Suprapubic skin (tissue), 3 donors: ENCODE measurements around the gene SH3GL1.

ENCODE experiments used
- POLR2AphosphoS5 ChIP-seq, 3 donors: sonication (generic); formaldehyde crosslinking; IDR thresholded peaks; one replicate each; pipeline ENCODE4 v1.6.1; 2017; ENCODE audit warnings: antibody characterized with exemption in 3 of 3
- TF ChIP-seq, protein P1 (sequence below), 2 donors: fragments of 200-600 bp in 1 of 2; fragments of 450-650 bp in 1 of 2; sonication (generic) in 1 of 2; IDR thresholded peaks; one replicate each; pipeline ENCODE4 v1.5.1; 2016 to 2019; ENCODE audit warnings: antibody characterized with exemption in 2 of 2, mild to moderate bottlenecking in 1 of 2, moderate library complexity in 1 of 2

DNA sequence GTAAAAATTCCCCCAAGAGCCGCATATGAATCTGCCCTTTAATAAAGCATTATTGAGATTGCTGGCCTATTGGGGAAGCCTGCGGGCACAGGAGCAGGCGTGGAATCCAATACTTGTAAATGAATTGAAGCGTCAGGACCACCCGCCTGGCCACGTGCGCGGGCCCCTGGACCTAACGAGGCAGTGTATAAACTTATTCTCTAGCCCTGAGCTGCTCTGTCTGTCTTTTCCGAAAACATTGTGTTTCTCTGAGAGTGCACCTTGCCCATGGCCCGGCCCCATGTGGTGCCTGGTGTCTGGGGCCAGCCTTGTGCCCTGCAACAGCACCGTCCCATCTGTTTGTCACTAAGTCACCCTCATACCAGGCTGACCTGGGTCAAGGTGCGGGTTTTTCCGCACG lies 42.8 kb upstream of the SH3GL1 start:
- no peak for TF ChIP-seq POLR2AphosphoS5 (IDR thresholded peaks at IDR 0.05)
- TF ChIP-seq, protein P1, sequence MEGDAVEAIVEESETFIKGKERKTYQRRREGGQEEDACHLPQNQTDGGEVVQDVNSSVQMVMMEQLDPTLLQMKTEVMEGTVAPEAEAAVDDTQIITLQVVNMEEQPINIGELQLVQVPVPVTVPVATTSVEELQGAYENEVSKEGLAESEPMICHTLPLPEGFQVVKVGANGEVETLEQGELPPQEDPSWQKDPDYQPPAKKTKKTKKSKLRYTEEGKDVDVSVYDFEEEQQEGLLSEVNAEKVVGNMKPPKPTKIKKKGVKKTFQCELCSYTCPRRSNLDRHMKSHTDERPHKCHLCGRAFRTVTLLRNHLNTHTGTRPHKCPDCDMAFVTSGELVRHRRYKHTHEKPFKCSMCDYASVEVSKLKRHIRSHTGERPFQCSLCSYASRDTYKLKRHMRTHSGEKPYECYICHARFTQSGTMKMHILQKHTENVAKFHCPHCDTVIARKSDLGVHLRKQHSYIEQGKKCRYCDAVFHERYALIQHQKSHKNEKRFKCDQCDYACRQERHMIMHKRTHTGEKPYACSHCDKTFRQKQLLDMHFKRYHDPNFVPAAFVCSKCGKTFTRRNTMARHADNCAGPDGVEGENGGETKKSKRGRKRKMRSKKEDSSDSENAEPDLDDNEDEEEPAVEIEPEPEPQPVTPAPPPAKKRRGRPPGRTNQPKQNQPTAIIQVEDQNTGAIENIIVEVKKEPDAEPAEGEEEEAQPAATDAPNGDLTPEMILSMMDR (IDR thresholded peaks at IDR 0.05): no peak
